Activated CD4-positive, alpha-beta T cell treated with anti-CD3 and anti-CD28 coated beads, Interleukin-2, amount 50 U/mL, for 1 hour (primary cell): ENCODE results near the gene PPP1R26.
"Not testable (repeated sequence)": the region's sequence is repeated elsewhere in the genome, so short reads cannot be mapped to it uniquely, and the experiment has no call there.

Source experiments
- DNase-seq: peaks from one replicate; pipeline ENCODE4 v3.0.0-alpha.2; 2020

Gene PPP1R26, protein sequence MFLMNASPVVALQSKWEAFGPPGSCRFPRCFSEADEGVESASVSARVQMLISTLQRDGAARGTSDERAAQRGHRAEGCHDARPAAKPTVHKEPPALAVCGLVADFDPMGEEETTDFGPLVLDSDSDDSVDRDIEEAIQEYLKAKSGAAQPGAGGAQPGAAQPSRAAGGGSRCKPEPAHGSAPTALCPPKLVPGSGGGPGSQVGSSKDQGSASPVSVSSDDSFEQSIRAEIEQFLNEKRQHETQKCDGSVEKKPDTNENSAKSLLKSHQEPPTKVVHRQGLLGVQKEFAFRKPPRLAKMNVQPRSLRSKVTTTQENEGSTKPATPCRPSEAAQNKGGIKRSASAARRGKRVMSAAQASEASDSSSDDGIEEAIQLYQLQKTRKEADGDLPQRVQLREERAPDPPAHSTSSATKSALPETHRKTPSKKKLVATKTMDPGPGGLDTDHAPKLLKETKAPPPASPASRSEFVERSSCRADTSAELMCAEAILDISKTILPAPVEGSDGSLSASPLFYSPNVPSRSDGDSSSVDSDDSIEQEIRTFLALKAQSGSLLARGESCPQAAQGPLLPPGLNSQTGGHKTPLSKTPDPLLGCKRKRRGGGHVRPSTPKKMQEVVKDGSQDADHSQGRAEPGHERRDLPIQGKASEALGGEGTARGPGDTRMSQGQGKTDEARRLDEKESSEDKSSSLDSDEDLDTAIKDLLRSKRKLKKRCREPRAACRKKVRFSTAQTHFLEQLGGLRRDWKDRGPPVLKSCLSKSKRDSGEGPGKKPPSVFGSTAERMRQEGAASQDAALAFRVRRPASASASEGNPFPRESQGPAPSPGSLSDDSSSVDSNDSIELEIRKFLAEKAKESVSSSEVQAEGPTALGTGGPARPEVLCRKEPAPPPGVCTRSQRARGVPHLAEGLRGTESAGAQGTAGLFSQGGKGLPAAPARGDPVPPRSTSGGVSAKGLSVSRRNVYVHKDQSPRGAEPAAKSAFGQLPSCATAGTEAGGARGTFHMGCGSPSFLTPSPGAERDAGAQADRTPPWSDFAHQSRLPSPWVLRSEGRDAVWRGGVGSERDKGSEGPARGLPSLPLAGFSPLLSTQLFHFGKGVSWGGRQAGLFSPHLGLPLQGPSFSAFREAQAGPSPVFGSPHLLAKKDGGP (N-terminal part only)

DNA sequence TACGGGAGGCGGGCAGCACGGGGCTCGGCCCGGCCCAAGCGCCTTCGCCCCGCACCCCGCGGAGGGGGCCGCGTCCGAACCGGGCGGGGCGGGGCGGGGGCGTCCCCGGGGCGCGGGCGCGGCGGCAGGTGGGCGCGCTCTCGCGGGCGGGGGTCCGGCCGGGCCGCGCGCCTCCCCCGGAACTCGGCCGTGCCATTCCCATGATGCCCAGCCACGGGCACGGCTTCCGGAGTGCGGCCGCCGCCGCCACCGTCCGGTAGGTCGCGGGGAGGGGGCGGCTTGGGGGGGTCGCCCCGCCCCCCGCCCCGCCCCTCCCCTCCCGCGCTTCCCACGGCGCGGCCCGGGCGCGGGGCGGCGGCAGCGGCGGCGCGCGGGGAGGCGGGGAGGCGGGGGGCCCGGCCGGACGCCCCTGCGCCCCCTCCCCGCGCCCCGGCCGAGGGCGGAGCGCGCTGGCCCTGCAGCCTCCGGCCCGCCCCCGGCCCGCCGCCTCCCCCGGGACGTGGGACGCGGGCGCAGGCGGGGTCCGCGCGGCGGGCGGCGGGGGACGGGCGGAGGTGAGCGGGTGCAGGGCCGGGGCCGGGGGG lies at the start of gene PPP1R26:
Gene PPP1R26 (plus strand): TSS at position 314 of the 584 bp plus-strand sequence. CDS start 4,729 bp downstream, outside the sequence.
- DNase-seq, result no peak

DNA sequence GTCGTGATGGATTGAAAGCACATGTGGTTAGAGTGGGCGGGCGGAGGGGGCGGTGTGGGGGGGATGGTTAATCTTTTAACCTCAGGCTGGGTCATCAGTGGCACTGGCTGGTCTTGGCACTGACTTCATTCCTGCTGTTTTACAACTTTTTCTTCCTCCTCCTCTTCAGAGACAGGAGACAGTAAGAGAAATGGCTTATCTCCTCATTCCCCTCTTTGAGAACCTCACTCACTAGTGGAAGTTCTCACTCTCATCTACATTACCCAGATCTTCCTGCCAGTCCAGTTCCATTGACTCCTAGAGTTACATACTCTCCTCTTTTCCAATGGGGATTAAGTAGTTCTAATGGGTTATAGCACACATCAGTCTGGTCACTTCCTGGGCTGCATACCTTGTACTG lies 42.3 kb upstream of the PPP1R26 start:
- no peak for DNase-seq

DNA sequence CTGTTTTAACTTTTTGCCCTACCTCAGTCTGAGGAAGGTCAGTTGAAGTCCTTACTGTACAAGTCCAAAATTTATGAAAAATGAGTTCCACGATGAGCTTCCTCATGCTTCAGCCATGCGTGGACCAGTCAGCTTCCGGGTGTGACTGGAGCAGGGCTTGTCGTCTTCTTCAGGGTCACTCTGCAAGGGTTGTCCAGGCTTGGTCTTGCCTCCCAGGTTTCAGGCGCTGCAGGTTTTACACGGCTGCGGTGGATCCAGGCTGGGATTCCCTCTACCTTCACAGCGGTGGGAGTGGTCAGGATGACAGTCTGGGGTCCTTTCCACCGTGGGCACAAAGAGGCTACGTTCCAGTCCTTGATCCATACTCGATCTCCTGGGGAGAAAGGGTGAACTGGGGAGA lies 41.9 kb upstream of the PPP1R26 start:
- DNase-seq, result not testable (repeated sequence)

DNA sequence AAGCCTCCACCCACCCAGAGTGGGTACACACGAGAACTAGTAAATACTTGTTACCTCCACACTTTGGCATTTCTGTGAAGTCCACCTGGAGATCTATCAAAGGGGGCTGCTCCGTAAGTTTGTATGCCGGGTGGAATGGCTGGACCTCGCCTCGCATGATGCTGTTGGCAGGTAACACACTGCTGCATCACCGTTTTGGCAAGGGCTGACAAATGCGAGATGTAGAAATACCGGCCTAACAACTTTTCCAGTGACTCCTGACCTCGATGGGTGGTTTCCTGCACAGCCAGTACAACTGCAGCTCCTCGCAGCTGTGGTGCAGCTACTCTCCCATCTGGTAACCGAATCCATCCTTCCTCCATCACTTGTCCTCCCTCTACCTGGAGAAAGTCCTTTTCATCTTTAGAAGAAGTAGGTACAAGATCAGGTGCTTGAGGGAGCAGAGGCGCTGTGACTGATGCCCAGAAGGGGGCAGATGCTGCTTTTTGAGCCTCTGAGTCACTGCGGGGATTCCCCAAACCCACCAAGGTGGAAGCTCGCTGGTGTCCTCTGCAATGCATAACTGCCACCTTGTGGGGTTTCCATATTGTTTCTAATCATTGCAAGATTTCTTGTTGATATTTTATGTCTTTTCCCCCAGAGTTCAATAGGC lies 40.9 kb upstream of the PPP1R26 start:
- not testable (repeated sequence) for DNase-seq

DNA sequence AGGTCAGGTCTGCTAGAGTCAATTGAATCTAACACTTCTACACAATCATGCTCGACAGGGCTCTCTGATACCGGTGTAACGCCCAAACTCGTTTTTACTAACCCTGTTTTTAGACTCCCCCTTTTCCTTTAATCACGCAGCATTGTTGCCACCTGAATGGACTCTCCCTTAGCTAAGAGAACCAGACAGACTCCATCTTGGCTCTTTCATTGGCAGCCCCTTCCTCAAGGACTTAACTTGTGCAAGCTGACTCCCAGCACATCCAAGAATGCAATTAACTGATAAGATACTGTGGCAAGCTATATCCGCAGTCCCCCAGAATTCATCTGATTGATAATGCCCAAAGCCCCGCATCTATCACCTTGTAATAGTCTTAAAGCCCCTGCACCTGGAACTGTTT lies 40.1 kb upstream of the PPP1R26 start:
- not testable (repeated sequence) for DNase-seq

DNA sequence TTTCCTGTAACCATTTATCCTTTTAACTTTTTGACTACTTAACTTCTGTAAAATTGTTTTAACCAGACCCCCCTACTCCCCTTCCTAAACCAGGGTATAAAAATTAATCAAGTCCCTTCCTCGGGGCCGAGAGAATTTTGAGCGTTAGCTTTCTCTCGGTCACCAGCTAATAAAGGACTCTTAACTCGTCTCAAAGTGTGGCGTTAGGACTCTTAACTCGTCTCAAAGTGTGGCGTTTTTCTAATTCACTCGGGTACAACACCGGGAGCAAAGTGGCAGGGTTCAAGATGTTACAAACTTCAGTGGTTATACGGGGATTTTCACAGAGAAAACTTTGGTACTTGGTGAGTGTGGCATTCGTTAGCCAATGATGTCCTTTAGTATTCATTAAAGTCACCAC lies 39.7 kb upstream of the PPP1R26 start:
- DNase-seq, result no peak

DNA sequence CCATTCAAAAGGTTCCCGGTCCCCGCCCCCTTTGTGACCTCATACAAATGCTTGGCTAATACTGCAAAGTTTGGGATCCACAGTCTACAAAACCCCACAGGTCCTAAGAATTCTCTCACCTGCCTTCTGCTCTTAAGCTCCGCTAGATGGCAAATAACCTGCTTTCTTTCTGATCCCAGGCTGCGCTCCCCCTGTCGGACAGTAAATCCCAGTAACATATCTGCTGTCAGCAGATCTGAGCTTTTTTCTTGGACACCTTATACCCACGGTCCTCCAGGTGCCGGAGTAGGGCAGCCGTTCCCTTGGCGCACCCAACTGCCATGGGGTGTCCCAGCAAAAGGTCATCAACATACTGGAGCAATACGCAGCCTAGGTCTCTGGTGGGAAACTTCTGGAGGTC lies 39.0 kb upstream of the PPP1R26 start:
- no peak for DNase-seq

DNA sequence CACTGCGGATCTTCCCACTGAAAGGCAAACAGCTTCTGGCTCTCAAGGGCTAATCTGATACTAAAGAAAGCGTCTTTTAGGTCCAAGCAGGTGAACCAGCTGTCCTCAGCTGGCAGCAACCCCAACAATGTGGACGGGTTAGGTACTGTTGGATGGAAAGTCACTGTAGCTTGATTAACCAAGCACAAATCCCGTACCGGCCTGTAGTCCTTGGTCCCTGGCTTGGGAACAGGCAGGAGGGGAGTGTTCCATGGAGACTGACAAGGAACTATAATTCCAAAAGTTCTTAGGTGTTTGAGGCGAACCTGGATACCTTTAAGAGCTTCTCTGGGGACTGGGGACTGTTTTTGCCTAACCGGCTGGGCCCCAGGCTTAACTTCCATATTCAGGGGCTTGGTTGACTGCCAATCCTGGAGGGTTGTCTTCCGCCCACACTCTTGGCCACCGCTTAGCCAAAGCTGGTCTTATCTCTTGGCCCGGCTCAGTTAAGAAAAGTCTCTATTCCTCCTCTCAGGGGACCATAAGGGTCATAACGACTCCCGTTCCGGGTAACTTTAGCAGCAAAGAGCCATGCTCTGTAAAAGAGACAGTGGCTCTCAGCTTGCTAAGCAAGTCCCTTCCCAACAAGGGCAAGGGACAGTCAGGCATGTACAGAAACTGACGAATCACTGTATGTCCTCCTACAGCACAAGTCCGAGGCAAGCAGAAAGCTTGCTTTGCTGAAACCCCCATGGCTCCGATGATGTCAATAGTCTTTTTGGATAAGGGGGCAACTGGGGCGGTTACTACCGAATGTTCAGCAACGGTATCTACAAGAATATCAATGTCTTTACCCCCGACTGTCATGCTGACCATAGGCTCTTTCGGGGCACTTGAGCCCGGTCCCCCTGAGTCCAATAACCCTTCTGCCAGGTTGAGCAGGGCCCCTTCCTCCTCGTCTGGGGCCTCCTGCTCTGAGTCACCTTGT lies 38.2 kb upstream of the PPP1R26 start:
- DNase-seq, result not testable (repeated sequence)

DNA sequence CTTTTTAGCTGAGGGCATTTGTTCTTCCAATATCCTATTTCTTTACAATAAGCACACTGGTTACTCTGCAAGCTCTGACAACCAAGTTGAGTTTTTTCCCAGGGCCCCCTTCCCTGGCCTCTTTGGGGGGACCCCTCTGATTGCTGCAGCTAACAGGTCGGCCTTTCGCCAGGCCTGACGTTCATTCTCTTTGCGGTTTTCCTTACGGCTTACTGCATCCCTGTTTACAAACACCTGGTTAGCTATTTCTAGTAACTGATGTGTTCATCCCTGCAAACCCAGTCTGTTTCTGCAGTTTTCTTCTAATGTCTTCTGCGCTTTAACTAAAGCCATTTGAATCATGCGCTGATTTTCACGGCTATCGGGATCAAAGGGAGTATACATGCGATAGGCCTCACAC lies 37.5 kb upstream of the PPP1R26 start:
- no peak for DNase-seq

DNA sequence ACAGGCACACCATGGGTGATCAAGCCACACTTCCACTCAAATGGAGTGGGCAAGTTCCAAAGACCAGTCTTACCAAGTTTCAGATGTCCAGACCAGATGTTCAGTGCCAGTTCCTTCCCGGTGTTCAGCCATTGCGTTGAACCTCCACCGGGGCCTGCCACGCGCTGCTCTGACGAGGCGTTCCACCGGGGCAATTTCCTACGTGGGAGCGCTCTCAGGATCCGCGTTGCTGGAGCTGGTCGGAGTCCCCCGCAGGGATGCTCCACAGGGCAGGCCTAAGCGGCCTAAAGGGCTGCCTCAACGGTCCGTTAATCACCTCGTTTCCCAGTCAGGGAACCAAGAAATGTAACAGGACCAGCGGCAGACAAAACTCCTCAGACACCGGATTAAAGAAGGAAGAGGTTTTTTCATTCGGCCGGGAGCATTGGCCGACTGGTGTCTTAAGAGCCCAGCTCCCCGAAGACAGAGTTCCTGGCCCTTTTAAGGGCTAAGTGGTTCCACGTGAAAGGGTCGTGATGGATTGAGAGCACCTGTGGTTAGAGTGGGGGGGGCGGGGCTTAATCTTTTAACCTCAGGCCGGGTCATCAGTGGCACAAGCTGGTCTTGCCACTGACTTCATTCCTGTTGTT lies 35.7 kb upstream of the PPP1R26 start:
- no peak for DNase-seq

DNA sequence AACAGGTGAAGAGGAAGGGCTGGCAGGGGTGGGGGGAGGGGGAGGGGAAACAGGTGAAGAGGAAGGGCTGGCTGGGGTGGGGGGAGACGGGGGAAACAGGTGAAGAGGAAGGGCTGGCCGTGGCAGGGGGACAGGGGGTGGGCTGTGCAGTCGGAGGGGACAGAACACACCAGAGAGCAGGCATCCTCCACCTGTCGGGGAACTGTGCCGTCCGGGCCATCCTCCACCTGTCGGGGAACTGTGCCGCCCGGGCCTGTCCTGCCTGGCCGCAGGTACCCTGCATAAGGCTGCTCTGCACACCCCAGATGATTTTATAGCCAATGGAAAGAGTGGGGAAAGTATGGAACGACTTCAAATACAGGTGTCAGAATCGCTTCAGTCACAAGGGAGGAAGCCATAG lies 32.5 kb upstream of the PPP1R26 start:
- DNase-seq, result no peak

DNA sequence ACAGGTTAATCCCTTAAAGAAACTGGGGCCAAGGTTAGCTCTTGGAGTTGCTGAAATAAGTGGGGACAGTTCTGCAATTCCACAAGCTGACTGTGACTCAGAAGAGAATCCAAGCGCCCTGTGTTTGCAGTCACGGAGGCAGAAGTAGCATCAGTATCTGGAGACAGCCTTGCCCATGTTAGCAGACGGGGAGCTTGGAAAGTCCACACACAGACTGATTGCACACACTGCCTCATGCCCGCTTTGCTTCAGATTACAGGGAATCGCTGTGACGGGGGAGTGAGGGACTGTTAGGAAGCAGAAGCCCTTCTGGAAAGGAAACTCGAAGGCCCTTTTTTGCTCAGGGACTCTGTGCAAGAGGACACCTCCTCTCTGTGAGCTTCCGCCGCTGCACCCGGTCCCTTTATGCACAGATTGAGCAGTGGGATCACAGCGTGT lies 30.9 kb upstream of the PPP1R26 start:
- no peak for DNase-seq

DNA sequence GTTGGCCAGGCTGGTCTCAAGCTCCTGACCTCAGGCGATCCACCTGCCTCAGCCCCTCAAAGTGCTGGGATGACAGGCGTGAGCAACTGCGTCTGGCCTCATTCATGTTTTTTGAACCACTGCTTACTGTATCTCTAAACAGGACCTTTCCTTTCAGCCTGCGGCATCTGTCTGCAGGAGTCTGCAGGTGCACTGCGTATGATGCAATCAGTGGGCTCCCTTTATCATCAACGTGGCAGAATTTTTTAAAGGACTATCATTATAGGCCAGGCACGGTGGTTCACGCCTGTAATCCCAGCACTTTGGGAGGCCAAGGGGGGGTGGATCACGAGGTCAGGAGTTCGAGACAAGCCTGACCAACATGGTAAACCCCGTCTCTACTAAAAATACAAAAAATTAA lies 30.1 kb upstream of the PPP1R26 start:
- not testable (repeated sequence) for DNase-seq

DNA sequence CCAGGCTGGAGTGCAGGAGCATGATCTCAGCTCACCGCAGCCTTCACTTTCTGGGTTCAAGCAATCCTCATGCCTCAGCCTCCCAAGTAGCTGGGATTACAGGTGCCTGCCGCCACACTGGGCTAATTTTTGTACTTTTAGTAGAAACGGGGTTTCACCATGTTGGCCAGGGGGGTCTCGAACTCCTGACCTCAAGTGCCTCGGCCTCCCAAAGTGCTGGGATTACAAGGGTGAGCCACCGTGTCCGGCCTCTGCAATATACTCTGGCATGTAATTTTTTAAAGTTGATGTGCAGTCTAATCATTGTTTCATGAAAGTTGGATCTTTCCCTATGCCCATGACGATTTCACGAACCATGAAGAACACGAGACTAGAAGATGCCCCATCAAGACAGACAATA lies 28.6 kb upstream of the PPP1R26 start:
- no peak for DNase-seq

DNA sequence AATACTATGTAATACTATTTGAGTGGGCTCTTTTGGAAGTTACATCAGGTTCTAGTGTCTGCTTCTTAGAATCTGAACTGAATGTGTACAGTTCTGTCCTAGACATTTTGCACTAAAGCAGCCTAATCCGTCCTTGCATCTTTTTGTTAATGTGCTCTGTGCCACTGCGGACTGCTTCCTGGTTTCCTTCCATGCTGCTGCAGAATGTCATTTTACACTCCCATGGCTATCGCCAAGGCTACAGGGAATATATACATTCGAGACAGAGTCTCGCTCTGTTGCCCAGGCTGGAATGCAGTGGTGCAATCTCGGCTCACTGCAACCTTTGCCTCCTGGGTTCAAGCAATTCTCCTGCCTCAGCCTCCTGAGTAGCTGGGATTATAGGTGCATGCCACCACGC lies 27.7 kb upstream of the PPP1R26 start:
- DNase-seq, result not testable (repeated sequence)

DNA sequence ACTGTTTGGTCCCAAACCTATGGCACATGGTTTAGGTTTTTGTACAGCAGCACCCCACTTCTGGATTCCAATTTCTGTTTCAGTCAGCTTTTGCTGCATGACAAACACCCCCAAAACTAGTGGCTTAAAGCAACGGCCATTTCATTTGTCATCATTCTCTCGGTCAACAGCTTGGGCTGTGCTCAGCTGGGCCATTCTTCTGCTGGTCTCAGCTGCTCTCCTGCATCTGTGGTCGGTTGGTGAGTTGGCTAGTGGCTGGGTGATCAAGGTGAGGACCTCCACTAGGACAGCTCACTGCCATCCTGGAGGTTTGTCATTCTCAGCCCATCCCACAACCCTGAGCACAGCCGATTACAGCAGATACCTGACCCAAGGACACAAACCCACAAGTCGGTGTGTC lies 24.8 kb upstream of the PPP1R26 start:
- no peak for DNase-seq

DNA sequence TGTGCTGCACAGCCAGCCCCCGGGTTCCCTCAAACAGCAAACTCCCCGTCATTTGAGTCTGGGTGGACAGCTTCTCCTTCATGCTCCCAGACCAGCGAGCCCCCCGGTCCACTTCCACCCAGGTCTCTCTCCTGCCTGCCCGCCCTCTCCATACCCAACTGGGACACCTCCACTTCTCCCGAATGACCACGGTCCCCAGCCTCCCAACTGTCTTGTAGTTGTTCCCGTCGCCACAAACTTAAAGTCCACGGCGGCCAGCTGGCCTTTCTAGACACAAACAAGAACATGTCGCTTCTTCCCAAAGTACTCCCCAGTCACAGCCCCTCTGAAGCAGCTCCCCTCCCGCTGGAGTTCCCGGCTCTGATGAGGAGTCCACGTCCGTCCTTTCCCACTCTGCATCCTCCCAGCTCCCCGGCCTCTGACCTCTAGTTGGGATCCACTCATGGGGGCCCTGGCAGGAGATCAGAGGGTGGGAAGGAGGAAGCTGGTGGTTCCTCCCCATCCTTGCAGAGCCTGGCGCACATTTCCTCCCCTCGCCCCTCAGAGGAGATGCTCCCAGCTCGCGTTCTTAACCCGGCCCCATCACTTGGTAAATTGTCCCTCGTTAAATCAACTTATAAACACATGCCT lies 24.1 kb upstream of the PPP1R26 start:
- DNase-seq, result no peak

DNA sequence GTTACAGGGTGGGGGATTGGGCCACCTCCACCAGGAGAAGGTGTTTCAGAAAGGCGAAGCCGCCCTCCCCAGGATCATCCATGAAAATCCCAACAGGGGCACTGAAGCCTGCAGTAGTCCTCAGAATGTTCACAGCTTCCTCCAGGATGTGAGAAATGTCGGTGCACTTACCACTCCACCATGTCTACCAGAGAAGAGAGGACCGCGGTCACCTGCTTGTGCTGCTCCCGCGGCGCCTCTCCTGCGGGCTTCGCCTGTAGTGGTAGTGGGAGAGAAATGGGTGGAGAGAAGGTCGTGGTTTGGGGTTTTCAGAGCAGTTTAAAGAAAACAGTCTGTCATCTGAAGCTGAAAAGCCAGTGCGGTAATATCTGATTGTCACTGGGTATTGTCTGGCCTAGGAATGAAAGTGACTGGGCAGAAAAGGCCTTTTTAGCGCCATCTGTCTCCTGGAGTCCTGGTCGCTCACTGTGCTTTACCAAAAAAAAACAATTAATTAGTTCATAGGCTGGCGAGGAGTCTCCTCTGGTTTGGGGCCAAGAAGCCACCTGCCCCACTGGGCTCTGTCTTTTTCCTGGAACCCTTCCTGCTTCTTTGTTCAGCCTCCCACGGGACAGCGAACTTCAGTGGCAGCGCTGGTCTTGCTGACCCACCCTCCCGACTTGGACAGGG lies 23.0 kb upstream of the PPP1R26 start:
- DNase-seq, result no peak

DNA sequence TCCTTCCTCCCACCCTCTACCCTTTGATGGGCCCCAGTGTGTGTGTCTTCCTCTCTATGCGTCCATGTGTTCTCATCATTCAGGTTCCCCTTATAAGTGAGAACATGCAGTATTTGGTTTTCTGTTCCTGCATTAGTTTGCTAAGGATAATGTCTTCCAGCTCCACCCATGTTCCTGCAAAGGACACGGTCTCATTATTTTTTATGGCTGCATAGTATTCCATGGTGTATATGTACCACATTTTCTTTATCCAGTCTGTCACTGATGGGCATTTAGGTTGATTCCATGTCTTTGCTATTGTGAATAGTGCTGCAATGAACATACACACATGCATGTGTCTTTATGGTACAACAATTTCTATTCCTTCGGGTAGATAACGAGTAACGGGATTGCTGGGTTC lies 21.1 kb upstream of the PPP1R26 start:
- DNase-seq, result not testable (repeated sequence)

DNA sequence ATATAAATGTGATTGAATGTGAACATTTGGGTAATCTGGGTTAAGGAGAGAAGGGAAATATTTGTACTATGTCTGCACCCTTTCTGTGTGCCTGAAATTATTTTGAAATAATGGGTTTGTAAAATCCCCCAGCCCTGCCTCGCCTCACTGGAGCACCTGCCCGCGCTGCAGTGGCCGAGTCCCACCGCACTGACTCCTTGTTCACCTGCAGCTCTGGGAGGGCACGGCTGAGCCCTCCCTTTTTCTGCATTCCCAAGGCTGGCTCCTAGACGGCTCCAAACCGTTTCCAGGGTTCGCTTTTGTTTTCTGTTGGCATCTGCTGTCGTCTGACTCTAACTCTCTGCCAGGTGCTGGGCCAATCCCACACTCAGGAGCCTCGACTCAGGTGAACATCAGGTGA lies 17.6 kb upstream of the PPP1R26 start:
- DNase-seq, result no peak
